GM12873 (cell line): ENCODE data around the gene LPP.

Source experiments
- CTCF ChIP-seq: IDR thresholded peaks from 2 replicates; pipeline ENCODE4 v1.5.1; 2012; ENCODE audit warnings: low read depth, mild to moderate bottlenecking, moderate library complexity, low read length, control low read depth; ENCODE audit not compliant: insufficient read depth; ENCODE audit errors: missing control alignments

Gene LPP

GRCh38 chr3:188677344-188677743 lies 523.4 kb downstream of the LPP start:
- no peak for TF ChIP-seq CTCF

GRCh38 chr3:188680189-188680588 lies 526.2 kb downstream of the LPP start:
- TF ChIP-seq CTCF: no peak

- TF ChIP-seq CTCF: no peak
Measured at GRCh38 chr3:188680605-188681004, 526.6 kb downstream of the LPP start.

GRCh38 chr3:188682316-188682715 lies 528.4 kb downstream of the LPP start:
- no peak for TF ChIP-seq CTCF

GRCh38 chr3:188683032-188683521 lies 529.1 kb downstream of the LPP start:
- TF ChIP-seq CTCF: no peak

- no peak for TF ChIP-seq CTCF
Measured at GRCh38 chr3:188684276-188684675, 530.3 kb downstream of the LPP start.

GRCh38 chr3:188685789-188686188 lies 531.8 kb downstream of the LPP start:
- no peak for TF ChIP-seq CTCF
